Fibroblast of lung (primary cell): ENCODE measurements around the gene L3MBTL4. TPM values are rescaled to one million over a fixed set of nuclear protein-coding genes. Genes with fewer than 3 reads are reported as not detected.

Experiments
- DNase-seq, 2 donors: peaks; one replicate each; pipeline versions ENCODE4 v3.0.0 to v3.0.0-alpha.2; 2010; ENCODE audit warnings: low read depth in 2 of 2
- H2AFZ ChIP-seq: 2 replicates; pipeline ENCODE4 v1.5.1; 2012; ENCODE audit warnings: low read length, control low read depth, inconsistent platforms
- H3K27ac ChIP-seq: 2 replicates; pipeline ENCODE4 v1.5.1; 2011; ENCODE audit warnings: low read length, control low read depth; ENCODE audit not compliant: insufficient read depth
- H3K27me3 ChIP-seq: 2 replicates; pipeline ENCODE4 v1.5.1; 2011; ENCODE audit warnings: mild to moderate bottlenecking, low read length; ENCODE audit not compliant: control insufficient read depth, insufficient read depth
- H3K36me3 ChIP-seq: 2 replicates; pipeline ENCODE4 v1.5.1; 2011; ENCODE audit warnings: low read length; ENCODE audit not compliant: control insufficient read depth, insufficient read depth
- H3K4me1 ChIP-seq: 2 replicates; pipeline ENCODE4 v1.5.1; 2011; ENCODE audit warnings: low read length; ENCODE audit not compliant: control insufficient read depth, insufficient read depth; ENCODE audit errors: extremely low read depth
- H3K4me2 ChIP-seq: 2 replicates; pipeline ENCODE4 v1.5.1; 2011; ENCODE audit warnings: low read length, control low read depth; ENCODE audit not compliant: insufficient read depth; ENCODE audit errors: extremely low read depth
- H3K4me3 ChIP-seq, 4 experiments: fragments of 200-600 bp in 1 of 4; sonication (generic) in 1 of 4; replicated peaks in 1 of 4; 2 replicates each; pipeline ENCODE4 v1.5.1; 2011 to 2016; ENCODE audit warnings: low read length in 4 of 4, low read depth in 3 of 4, mild to moderate bottlenecking in 3 of 4, control low read depth in 2 of 4, inconsistent platforms in 1 of 4, mixed read lengths in 1 of 4; ENCODE audit not compliant: insufficient read depth in 1 of 4; ENCODE audit errors: control extremely low read depth in 1 of 4
- H3K79me2 ChIP-seq: 2 replicates; pipeline ENCODE4 v1.5.1; 2012; ENCODE audit warnings: mild to moderate bottlenecking, low read length, inconsistent platforms; ENCODE audit not compliant: control insufficient read depth, insufficient read depth
- H3K9ac ChIP-seq: 2 replicates; pipeline ENCODE4 v1.5.1; 2011; ENCODE audit warnings: mild to moderate bottlenecking, low read length, control low read depth; ENCODE audit not compliant: insufficient read depth
- H3K9me3 ChIP-seq: 2 replicates; pipeline ENCODE4 v1.5.1; 2012; ENCODE audit warnings: low read depth, low read length; ENCODE audit not compliant: control insufficient read depth, insufficient read depth
- H4K20me1 ChIP-seq: 2 replicates; pipeline ENCODE4 v1.5.1; 2011; ENCODE audit warnings: low read length; ENCODE audit not compliant: control insufficient read depth, insufficient read depth; ENCODE audit errors: extremely low read depth
- CTCF ChIP-seq, 2 donors: IDR thresholded peaks in 1 of 2; conservative IDR thresholded peaks in 1 of 2; 1 replicate in 1 of 2; 2 replicates in 1 of 2; pipeline ENCODE4 v1.5.1; 2011 to 2012; ENCODE audit warnings: low read length in 2 of 2, control low read depth in 1 of 2, inconsistent platforms in 1 of 2, low read depth in 1 of 2, mild to moderate bottlenecking in 1 of 2
- EZH2 ChIP-seq: IDR thresholded peaks from 2 replicates; pipeline ENCODE4 v1.5.1; 2012; ENCODE audit warnings: low read length, control low read depth, mild to moderate bottlenecking; ENCODE audit errors: missing control alignments
- polyA plus RNA-seq, 2 donors: library from polyadenylated mRNA; depleted of rRNA in 1 of 2; stranded (reverse) in 1 of 2; unstranded in 1 of 2; fragments of >200 nt; gene quantifications; 2 replicates each; pipeline ENCODE4 v1.2.1, GENCODE V29; 2011 to 2012; ENCODE audit warnings: missing spikeins in 1 of 2
- total RNA-seq: library from RNA; depleted of rRNA; stranded (reverse); fragments of >200 nt; gene quantifications from 2 replicates; pipeline ENCODE4 v1.2.1, GENCODE V29; 2014

The L3MBTL4 gene
- total and polyA plus RNA-seq, 2 donors (not counting 1 experiment from before 2014, with no cell fraction given) = 0.06 to 0.33 TPM

GRCh38 chr18:6018671-6019070, 396.0 kb downstream of the L3MBTL4 start:
- Histone ChIP-seq H3K36me3 (no peaks in the 10 kb centered on the region), H4K20me1 (no peaks in the 10 kb centered on the region), H3K27me3 (no peaks in the 10 kb centered on the region), H3K4me2 (no peak overlapping the region), H3K4me1 (no peaks in the 10 kb centered on the region), H2AFZ (no peak overlapping the region), H3K79me2 (no peaks in the 10 kb centered on the region), H3K9me3 (no peaks in the 10 kb centered on the region), H3K27ac (no peak overlapping the region), H3K4me3 (no peak overlapping the region), H3K9ac (no peak overlapping the region)
- no peak for DNase-seq
- no peak for TF ChIP-seq EZH2
- TF ChIP-seq CTCF (conservative IDR thresholded peaks at IDR 0.05 in 1 of 2, IDR thresholded peaks at IDR 0.05 in 1 of 2; ENCODE audit: low read depth in 1 of 2, low read length in 2 of 2) = no peak

GRCh38 chr18:6017171-6017570, 397.5 kb downstream of the L3MBTL4 start:
- no peaks in the 10 kb centered on the region for H3K79me2 ChIP-seq
- H3K36me3 ChIP-seq = no peaks in the 10 kb centered on the region
- no peak overlapping the region for H3K27ac ChIP-seq
- H3K9ac ChIP-seq = no peak overlapping the region
- TF ChIP-seq CTCF (conservative IDR thresholded peaks at IDR 0.05 in 1 of 2, IDR thresholded peaks at IDR 0.05 in 1 of 2; ENCODE audit: low read depth in 1 of 2, low read length in 2 of 2) (no peak), EZH2 (no peak)
- DNase-seq = peak; percentile 45 to 64
- H3K9me3 ChIP-seq = no peaks in the 10 kb centered on the region
- H4K20me1 ChIP-seq = no peaks in the 10 kb centered on the region
- no peak overlapping the region for H3K4me3 ChIP-seq
- no peaks in the 10 kb centered on the region for H3K4me1 ChIP-seq
- no peaks in the 10 kb centered on the region for H3K27me3 ChIP-seq
- no peak overlapping the region for H3K4me2 ChIP-seq
- no peak overlapping the region for H2AFZ ChIP-seq

GRCh38 chr18:6015364-6015763, 399.3 kb downstream of the L3MBTL4 start:
- no peak overlapping the region for H3K27ac ChIP-seq
- no peak overlapping the region for H3K4me3 ChIP-seq
- H3K27me3 ChIP-seq = no peaks in the 10 kb centered on the region
- H2AFZ ChIP-seq = no peak overlapping the region
- H4K20me1 ChIP-seq = no peaks in the 10 kb centered on the region
- H3K36me3 ChIP-seq = no peaks in the 10 kb centered on the region
- no peak overlapping the region for H3K9ac ChIP-seq
- no peaks in the 10 kb centered on the region for H3K79me2 ChIP-seq
- TF ChIP-seq CTCF (conservative IDR thresholded peaks at IDR 0.05 in 1 of 2, IDR thresholded peaks at IDR 0.05 in 1 of 2; ENCODE audit: low read depth in 1 of 2, low read length in 2 of 2) = no peak
- no peak for TF ChIP-seq EZH2
- no peak overlapping the region for H3K4me2 ChIP-seq
- no peaks in the 10 kb centered on the region for H3K9me3 ChIP-seq
- no peaks in the 10 kb centered on the region for H3K4me1 ChIP-seq
- peak in 1 of 2 donors; percentile 46 for DNase-seq
